ENCODE results near the gene ZCCHC9.

Gene ZCCHC9

DNA sequence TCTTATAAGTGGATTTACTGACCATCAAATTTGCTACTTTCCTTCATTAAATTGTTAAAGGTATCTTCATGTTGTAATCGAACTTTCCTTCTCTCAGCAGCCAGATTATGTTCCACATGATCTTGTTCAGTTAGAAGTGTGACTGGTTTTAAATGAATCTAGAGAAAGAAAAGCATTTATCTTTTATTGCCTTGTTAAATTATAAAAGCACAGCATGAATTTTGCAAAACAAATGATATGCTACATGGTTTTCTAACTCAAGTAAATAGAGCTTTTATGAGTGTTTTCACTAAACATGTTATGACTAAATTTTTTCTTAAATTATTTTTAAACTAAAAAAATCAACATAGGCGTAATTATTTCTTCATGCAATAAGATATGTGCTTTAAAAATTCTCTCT, 58.5 kb downstream of the ZCCHC9 start:
- DNase-seq (ENCODE audit: low read depth) = no peak

DNA sequence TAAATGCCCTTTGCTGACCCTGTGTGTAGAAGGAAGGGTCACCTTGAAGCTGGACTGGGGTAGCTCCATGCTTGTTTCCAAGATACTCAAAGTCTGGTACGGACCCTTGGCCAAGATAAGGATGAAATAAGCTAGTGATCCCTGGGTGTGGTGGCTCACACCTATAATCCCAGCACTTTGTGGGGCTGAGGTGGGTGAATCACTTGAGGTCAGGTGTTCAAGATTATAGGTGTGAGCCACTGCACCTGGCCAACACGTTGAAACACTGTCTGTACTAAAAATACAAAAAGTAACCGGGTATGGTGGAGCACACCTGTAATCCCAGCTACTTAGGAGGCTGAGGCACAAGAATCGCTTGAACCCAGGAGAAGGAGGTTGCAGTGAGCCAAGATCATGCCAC, 59.3 kb downstream of the ZCCHC9 start:
- DNase-seq (ENCODE audit: low read depth) = no peak

DNA sequence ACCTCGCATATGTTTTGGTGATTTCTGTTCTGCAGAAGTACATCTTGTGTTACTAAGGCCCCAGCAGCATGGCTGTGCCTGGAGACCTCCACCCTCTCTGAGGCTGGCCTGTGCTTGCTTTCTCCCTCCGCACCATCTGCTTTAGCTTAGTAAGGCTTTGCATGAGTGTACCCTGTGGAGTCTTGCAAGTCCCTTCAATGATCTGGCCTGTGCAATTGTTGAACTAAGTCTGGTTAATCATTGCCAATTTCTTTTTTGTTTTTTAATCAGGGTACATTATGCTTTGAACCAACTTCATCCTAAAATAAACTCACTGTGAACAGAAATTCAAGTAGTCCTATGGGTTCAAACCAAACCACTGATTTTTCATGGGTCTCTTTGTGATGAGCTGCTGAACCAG, 60.2 kb downstream of the ZCCHC9 start:
- no peak for DNase-seq (ENCODE audit: low read depth)

All from ELR (cell line).